Measurements from ENCODE around the gene TBC1D16.

Gene TBC1D16

GRCh38 chr17:80035687-80035936 is at the start of gene TBC1D16:
TSS of gene TBC1D16 (minus strand) at chr17:80035872. CDS start at chr17:80013547, 22,325 bp downstream.
- DNase-seq: no peak

- DNase-seq: no peak
These were observed 49.1 kb upstream of the TBC1D16 start for GRCh38 chr17:80084773-80085172.

GRCh38 chr17:80083136-80083661 is 47.5 kb upstream of the TBC1D16 start:
- no peak for DNase-seq

- DNase-seq: peak; percentile 44
These were observed 46.9 kb upstream of the TBC1D16 start for GRCh38 chr17:80082403-80083135.

- no peak for DNase-seq
These were observed 45.9 kb upstream of the TBC1D16 start for GRCh38 chr17:80081596-80081995.

- no peak for DNase-seq
These were observed 44.4 kb upstream of the TBC1D16 start for GRCh38 chr17:80080081-80080480.

GRCh38 chr17:80072410-80072809 is 36.7 kb upstream of the TBC1D16 start:
- no peak for DNase-seq

- no peak for DNase-seq
These were observed 35.6 kb upstream of the TBC1D16 start for GRCh38 chr17:80071116-80071841.

- no peak for DNase-seq
These were observed 34.9 kb upstream of the TBC1D16 start for GRCh38 chr17:80070375-80071115.

GRCh38 chr17:80068301-80069222 is 32.9 kb upstream of the TBC1D16 start:
- no peak for DNase-seq

GRCh38 chr17:80067393-80067986 is 31.8 kb upstream of the TBC1D16 start:
- no peak for DNase-seq

GRCh38 chr17:80065478-80066170 is 30.0 kb upstream of the TBC1D16 start:
- DNase-seq: no peak

GRCh38 chr17:80064696-80065095 is 29.0 kb upstream of the TBC1D16 start:
- DNase-seq: no peak

GRCh38 chr17:80063830-80064585 is 28.3 kb upstream of the TBC1D16 start:
- DNase-seq: no peak

GRCh38 chr17:80061421-80061820 is 25.7 kb upstream of the TBC1D16 start:
- no peak for DNase-seq

GRCh38 chr17:80060644-80061043 is 25.0 kb upstream of the TBC1D16 start:
- DNase-seq: no peak

GRCh38 chr17:80058311-80058955 is 22.8 kb upstream of the TBC1D16 start:
- no peak for DNase-seq

GRCh38 chr17:80055597-80055996 is 19.9 kb upstream of the TBC1D16 start:
- DNase-seq: no peak

- no peak for DNase-seq
These were observed 17.4 kb upstream of the TBC1D16 start for GRCh38 chr17:80053102-80053501.

- no peak for DNase-seq
These were observed 16.0 kb upstream of the TBC1D16 start for GRCh38 chr17:80051681-80052080.

Measured in DMS 273 treated with DMSO at 0.1 percent for 48 hours (cell line).